H1 (cell line): ENCODE measurements around the gene CHRNA10. TPM values are rescaled to one million over a fixed set of nuclear protein-coding genes. Genes with fewer than 3 reads are reported as not detected.

Experiments used
- CEBPB ChIP-seq: IDR thresholded peaks from 2 replicates; pipeline ENCODE4 v1.6.1; 2012; ENCODE audit warnings: low read depth, low read length
- polyA plus RNA-seq, 7 experiments: library from polyadenylated mRNA; depleted of rRNA in 3 of 7; stranded (reverse) in 5 of 7; unstranded in 2 of 7; fragments of >200 nt in 5 of 7; fragments of 200-250 nt in 2 of 7; gene quantifications; 1 replicate in 5 of 7; 2 replicates in 1 of 7; 4 replicates in 1 of 7; pipeline versions ENCODE4 v1.2.1 to v1.2.3, GENCODE V29; 2011 to 2013; ENCODE audit warnings: missing spikeins in 2 of 7, mixed read lengths in 2 of 7
- total RNA-seq: library from RNA; stranded (reverse); fragmentation: NEBNext Ultra II Directional; extraction: Animal tissue kit (Norgen Biotek cat#: 25700); gene quantifications from 2 replicates; pipeline ENCODE4 v1.2.1, GENCODE V29; 2021

Gene CHRNA10
- total and polyA plus RNA-seq, 2 of the 8 experiments (the other 6 are each of a cell fraction or from before 2014, with no cell fraction given): 0.68 to 1.3 TPM

- no peak for TF ChIP-seq CEBPB
Measured at GRCh38 chr11:3686751-3687150, 15.6 kb upstream of the CHRNA10 start (continued).
